Stimulated activated CD4-positive, alpha-beta T cell treated with anti-CD3 and anti-CD28 coated beads, Interleukin-1b, Interleukin-23, amount 100 ng/mL, for 24 hours (primary cell): ENCODE results near the gene TREML4.
"Not testable (repeated sequence)": the region's sequence is repeated elsewhere in the genome, so short reads cannot be mapped to it uniquely, and the experiment has no call there.

ENCODE experiments used
- DNase-seq, 4 experiments: peaks; one replicate each; pipeline ENCODE4 v3.0.0-alpha.2; 2020; ENCODE audit warnings: low read depth in 4 of 4, low spot score in 1 of 4

Gene TREML4, protein sequence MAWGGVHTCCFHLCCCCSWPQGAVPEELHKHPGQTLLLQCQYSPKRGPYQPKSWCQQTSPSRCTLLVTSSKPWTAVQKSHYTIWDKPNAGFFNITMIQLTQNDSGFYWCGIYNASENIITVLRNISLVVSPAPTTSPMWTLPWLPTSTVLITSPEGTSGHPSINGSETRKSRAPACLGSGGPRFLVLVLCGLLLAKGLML

DNA sequence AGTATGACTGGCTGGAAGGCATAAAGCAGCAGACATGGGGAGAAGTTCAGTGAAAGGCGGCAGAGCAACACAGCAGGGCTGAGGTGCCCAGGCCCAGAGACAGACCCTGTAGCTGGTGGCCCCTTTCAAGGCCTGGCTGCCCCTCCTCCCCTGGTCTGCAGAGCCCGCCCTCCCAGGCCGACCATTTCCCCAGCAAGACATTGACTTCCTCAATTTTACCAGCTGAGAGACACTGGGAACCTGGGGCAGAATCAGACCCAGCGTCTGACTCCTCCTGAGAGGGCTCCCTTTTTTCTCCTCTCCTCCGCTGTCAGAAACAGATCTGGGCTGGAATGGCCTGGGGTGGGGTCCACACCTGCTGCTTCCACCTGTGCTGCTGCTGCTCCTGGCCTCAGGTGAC is at the start of gene TREML4:
Gene TREML4 (plus strand): TSS at position 254 of the 400 bp plus-strand sequence. CDS start 79 bp downstream, at position 333.
- no peak for DNase-seq

GRCh38 chr6:41179163-41179562 is 49.0 kb upstream of the TREML4 start:
- no peak for DNase-seq

GRCh38 chr6:41181566-41181965 is 46.6 kb upstream of the TREML4 start:
- no peak for DNase-seq

GRCh38 chr6:41182069-41183034 is 45.8 kb upstream of the TREML4 start:
- DNase-seq = peak in 2 of 4 experiments; percentile 20 to 43

- no peak for DNase-seq
Observed at GRCh38 chr6:41184761-41185160, 43.4 kb upstream of the TREML4 start.

DNA sequence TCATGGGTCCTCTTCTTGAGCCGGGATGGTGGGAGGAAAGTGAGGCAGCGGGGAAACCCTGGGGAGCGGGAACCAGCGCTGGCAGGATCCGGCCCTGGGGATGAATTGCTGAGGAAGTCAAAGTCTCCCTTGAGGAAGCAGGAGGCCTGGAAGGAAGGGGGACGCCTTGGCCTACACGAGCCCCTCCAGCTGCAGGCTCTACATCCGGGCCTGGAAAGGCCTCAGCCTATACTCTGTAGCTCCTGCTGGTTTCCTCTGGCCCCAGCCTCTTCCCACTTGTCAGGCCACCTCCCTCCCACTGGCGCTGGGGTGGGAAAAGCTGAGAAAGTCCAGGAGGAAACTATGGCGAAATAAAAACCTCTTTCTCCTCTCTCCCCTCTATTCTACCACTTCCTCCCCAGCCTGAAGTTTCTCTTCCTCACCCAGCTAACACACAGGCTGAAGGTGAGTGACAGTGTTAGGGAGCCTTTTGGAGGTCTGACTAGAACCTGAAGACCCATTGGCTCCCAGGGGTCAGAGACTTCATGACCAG is 42.1 kb upstream of the TREML4 start:
- no peak for DNase-seq

GRCh38 chr6:41187924-41188886 is 39.9 kb upstream of the TREML4 start:
- DNase-seq = no peak

- not testable (repeated sequence) for DNase-seq
Observed at GRCh38 chr6:41189046-41189445, 39.1 kb upstream of the TREML4 start.

DNA sequence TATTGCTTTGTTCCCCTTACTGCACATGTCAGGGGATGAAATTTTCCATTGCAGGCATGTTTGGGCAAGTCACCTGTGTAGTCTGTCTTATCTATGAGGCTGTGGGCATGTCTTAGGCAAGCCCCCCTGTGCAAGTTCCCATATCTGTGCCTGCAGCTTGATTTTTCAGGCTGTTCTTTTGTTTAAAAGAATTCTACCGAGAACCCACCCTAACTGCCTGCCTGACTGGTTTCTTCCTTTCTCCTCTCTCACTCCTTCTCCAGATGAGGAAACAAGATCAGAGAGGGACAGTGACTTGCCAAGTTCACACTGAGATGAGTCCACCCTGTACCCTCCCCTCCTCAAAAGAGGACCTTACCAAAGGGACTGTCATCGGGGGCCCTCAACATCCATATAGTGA is 38.2 kb upstream of the TREML4 start:
- no peak for DNase-seq

GRCh38 chr6:41190791-41191190 is 37.4 kb upstream of the TREML4 start:
- no peak for DNase-seq

GRCh38 chr6:41191569-41191968 is 36.6 kb upstream of the TREML4 start:
- peak in 1 of 4 experiments; percentile 24 for DNase-seq

GRCh38 chr6:41193171-41193734 is 34.9 kb upstream of the TREML4 start:
- DNase-seq = no peak

DNA sequence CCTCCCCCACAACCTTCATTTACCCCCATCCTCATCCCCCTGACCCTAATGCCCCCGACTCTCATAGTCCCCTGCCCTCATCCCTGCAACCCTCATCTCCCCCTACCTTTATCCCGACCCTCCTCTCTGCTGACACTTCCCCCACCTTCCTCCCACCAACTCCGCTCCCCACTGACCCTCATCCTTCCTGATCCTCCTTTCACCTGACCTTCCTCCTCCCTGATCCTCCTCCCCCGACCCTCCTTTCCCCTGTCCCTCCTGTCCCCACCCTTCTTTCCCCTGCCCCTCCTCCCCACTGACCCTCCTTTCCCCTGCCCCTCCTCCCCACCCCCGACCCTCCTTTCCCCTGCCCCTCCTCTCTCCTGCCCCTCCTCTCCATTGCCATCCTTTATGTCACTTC is 34.3 kb upstream of the TREML4 start:
- DNase-seq = no peak

- no peak for DNase-seq
Observed at GRCh38 chr6:41194386-41194785, 33.8 kb upstream of the TREML4 start.

GRCh38 chr6:41197234-41197633 is 30.9 kb upstream of the TREML4 start:
- no peak for DNase-seq

DNA sequence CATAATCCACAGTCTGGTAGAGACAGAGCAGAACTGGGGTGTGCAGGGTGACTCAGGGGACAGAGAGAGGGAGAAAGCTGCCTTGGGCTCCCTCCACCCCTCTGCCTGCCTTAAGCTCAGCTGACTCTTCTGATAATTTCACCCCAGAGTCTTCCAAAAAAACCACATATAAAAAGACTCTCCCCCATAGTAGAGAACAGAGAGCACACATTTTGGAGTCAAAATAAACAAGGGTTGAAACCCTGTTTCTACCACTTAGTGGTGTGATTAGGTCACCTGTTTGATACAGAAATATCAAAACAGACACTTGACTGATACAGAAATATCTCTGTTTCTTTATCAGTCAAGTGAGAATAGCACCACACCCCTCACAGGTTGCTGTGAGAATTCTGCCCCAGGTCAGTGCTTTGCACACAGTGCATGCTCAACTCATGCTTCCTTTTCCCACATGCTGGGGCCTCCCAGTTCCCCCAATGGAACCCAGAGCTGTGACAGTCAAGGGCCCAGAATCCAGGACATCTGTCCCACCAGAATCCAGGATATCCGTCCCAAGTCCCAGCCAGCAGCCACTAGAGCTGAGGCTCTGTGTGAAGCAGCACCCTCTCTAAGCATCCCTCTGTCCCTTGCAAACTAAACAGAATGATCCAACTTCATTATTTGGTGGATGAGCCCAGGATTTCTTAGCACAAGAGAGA is 28.4 kb upstream of the TREML4 start:
- DNase-seq = no peak

- DNase-seq = peak in 2 of 4 experiments; percentile 19 to 30
Observed at GRCh38 chr6:41200296-41200900, 27.8 kb upstream of the TREML4 start.

- DNase-seq = peak in 1 of 4 experiments; percentile 22
Observed at GRCh38 chr6:41200901-41201763, 27.0 kb upstream of the TREML4 start, which contains the start of gene TREML2. TREML2 (minus strand) TSS chr6:41201149; CDS start chr6:41201008, 141 bp downstream.
